Neural crest cell (in vitro differentiated cells): ENCODE measurements around the gene SS18L1. TPM values are rescaled to one million over a fixed set of nuclear protein-coding genes. Genes with fewer than 3 reads are reported as not detected.

ENCODE experiments used
- DNase-seq: peaks from one replicate; pipeline ENCODE4 v3.0.0; 2021; ENCODE audit warnings: low read depth, mixed read lengths, low spot score
- H3K27ac Mint-ChIP-seq: one replicate; pipeline ENCODE4 v1.8.0; 2021; ENCODE audit warnings: mild to moderate bottlenecking, mixed read lengths; ENCODE audit not compliant: unreplicated experiment
- H3K27me3 Mint-ChIP-seq: 2 replicates; pipeline ENCODE4 v1.8.0; 2021; ENCODE audit warnings: low read depth, mild to moderate bottlenecking, mixed read lengths
- H3K36me3 Mint-ChIP-seq: 2 replicates; pipeline ENCODE4 v1.8.0; 2021; ENCODE audit warnings: low read depth, mild to moderate bottlenecking, mixed read lengths
- H3K4me1 Mint-ChIP-seq: 2 replicates; pipeline ENCODE4 v1.8.0; 2021; ENCODE audit warnings: mixed read lengths
- H3K4me3 Mint-ChIP-seq: one replicate; pipeline ENCODE4 v1.8.0; 2021; ENCODE audit warnings: mild to moderate bottlenecking, mixed read lengths
- H3K9me3 Mint-ChIP-seq: 2 replicates; pipeline ENCODE4 v1.8.0; 2021; ENCODE audit warnings: mixed read lengths
- CTCF ChIP-seq: fragments of 200-600 bp; sonication (generic); conservative IDR thresholded peaks from 2 replicates; pipeline ENCODE4 v1.5.0; 2021; ENCODE audit warnings: antibody characterized with exemption, mild to moderate bottlenecking
- total RNA-seq: library from RNA; stranded (reverse); gene quantifications from 2 replicates; pipeline ENCODE4 v1.2.1, GENCODE V29; 2021

The SS18L1 gene
- total RNA-seq, 1 donor from 2014 or later: 30.0 TPM

- H3K9me3 Mint-ChIP-seq: no peaks in the 10 kb centered on the region
- H3K4me3 Mint-ChIP-seq: no peak overlapping the region
- DNase-seq: no peak
- H3K4me1 Mint-ChIP-seq: peaks cover 3% of the 10 kb centered on the region
- peaks cover 61% of the 10 kb centered on the region for H3K27me3 Mint-ChIP-seq
- no peaks in the 10 kb centered on the region for H3K36me3 Mint-ChIP-seq
- H3K27ac Mint-ChIP-seq: no peak overlapping the region
- no peak for TF ChIP-seq CTCF
Measured at GRCh38 chr20:62224113-62224855, 80.7 kb downstream of the SS18L1 start.

GRCh38 chr20:62225026-62225425 lies 81.5 kb downstream of the SS18L1 start:
- no peak for DNase-seq
- Mint-ChIP-seq H3K4me1 (peaks cover 3% of the 10 kb centered on the region), H3K9me3 (no peaks in the 10 kb centered on the region), H3K27ac (no peak overlapping the region), H3K36me3 (no peaks in the 10 kb centered on the region), H3K27me3 (peaks cover 57% of the 10 kb centered on the region), H3K4me3 (no peak overlapping the region)
- TF ChIP-seq CTCF: no peak

- no peak for TF ChIP-seq CTCF
- Mint-ChIP-seq H3K27ac (no peak overlapping the region), H3K4me1 (peaks cover 2% of the 10 kb centered on the region), H3K36me3 (no peaks in the 10 kb centered on the region), H3K27me3 (peaks cover 52% of the 10 kb centered on the region), H3K4me3 (no peak overlapping the region), H3K9me3 (no peaks in the 10 kb centered on the region)
- no peak for DNase-seq
Measured at GRCh38 chr20:62225820-62226635, 82.5 kb downstream of the SS18L1 start.

GRCh38 chr20:62226707-62227590 lies 83.4 kb downstream of the SS18L1 start:
- Mint-ChIP-seq H3K9me3 (no peaks in the 10 kb centered on the region), H3K27ac (no peak overlapping the region), H3K27me3 (peaks cover 43% of the 10 kb centered on the region), H3K36me3 (no peaks in the 10 kb centered on the region), H3K4me1 (no peaks in the 10 kb centered on the region), H3K4me3 (no peak overlapping the region)
- no peak for DNase-seq
- TF ChIP-seq CTCF: no peak

- no peak overlapping the region for H3K4me3 Mint-ChIP-seq
Measured at GRCh38 chr20:62227591-62227976, 84.0 kb downstream of the SS18L1 start.

More at GRCh38 chr20:62227591-62227976, 84.0 kb downstream of the SS18L1 start:
- H3K27ac Mint-ChIP-seq: no peak overlapping the region
- no peaks in the 10 kb centered on the region for H3K36me3 Mint-ChIP-seq
- H3K9me3 Mint-ChIP-seq: no peaks in the 10 kb centered on the region
- no peak for DNase-seq
- H3K27me3 Mint-ChIP-seq: peaks cover 36% of the 10 kb centered on the region
- no peaks in the 10 kb centered on the region for H3K4me1 Mint-ChIP-seq
- TF ChIP-seq CTCF: no peak
